Suprapubic skin (tissue), 4 donors: ENCODE data around the gene ERN1. TPM values are rescaled to one million over a fixed set of nuclear protein-coding genes. Genes with fewer than 3 reads are reported as not detected.
A peak's percentile ranks its signal among the peaks of the same experiment; 100 is the strongest.
"Not testable (repeated sequence)": the region's sequence is repeated elsewhere in the genome, so short reads cannot be mapped to it uniquely, and the experiment has no call there.

Source experiments
- DNase-seq, 2 donors: peaks; one replicate each; pipeline ENCODE4 v3.0.0-alpha.2; 2019; ENCODE audit warnings: low spot score in 2 of 2
- H3K27ac ChIP-seq: fragments of 200-600 bp; sonication (generic); one replicate; pipeline ENCODE4 v1.5.1; 2019
- H3K27me3 ChIP-seq: fragments of 200-600 bp; sonication (generic); one replicate; pipeline ENCODE4 v1.5.1; 2019
- H3K36me3 ChIP-seq: fragments of 200-600 bp; sonication (generic); one replicate; pipeline ENCODE4 v1.5.1; 2019
- H3K4me1 ChIP-seq: fragments of 200-600 bp; sonication (generic); one replicate; pipeline ENCODE4 v1.5.1; 2019
- H3K4me3 ChIP-seq: fragments of 200-600 bp; sonication (generic); one replicate; pipeline ENCODE4 v1.5.1; 2019; ENCODE audit warnings: mild to moderate bottlenecking
- H3K9me3 ChIP-seq: fragments of 200-600 bp; sonication (generic); one replicate; pipeline ENCODE4 v1.5.1; 2019
- EP300 ChIP-seq: sonication (generic); formaldehyde crosslinking; IDR thresholded peaks from one replicate; pipeline ENCODE4 v1.6.1; 2017; ENCODE audit warnings: antibody characterized with exemption
- POLR2A ChIP-seq, 2 donors: fragments of 450-650 bp; IDR thresholded peaks; one replicate each; pipeline ENCODE4 v1.6.1; 2017; ENCODE audit warnings: antibody characterized with exemption in 2 of 2, mild to moderate bottlenecking in 2 of 2, moderate library complexity in 2 of 2
- POLR2AphosphoS5 ChIP-seq, 3 donors: sonication (generic); formaldehyde crosslinking; IDR thresholded peaks; one replicate each; pipeline ENCODE4 v1.6.1; 2017; ENCODE audit warnings: antibody characterized with exemption in 3 of 3
- WGBS: methylation state at CpG from one replicate; pipeline ENCODE4 v1.1.5; 2018; 5-methylcytosine and 5-hydroxymethylcytosine counted together
- total RNA-seq, 4 donors: library from RNA; depleted of rRNA; stranded (reverse); fragments of >200 nt; gene quantifications; one replicate each; pipeline ENCODE4 v1.1.0, GENCODE V29; 2016
- TF ChIP-seq, protein P1 (sequence below), 2 donors: fragments of 200-600 bp in 1 of 2; fragments of 450-650 bp in 1 of 2; sonication (generic) in 1 of 2; IDR thresholded peaks; one replicate each; pipeline ENCODE4 v1.5.1; 2016 to 2019; ENCODE audit warnings: antibody characterized with exemption in 2 of 2, mild to moderate bottlenecking in 1 of 2, moderate library complexity in 1 of 2

Gene ERN1
- 10 to 100 TPM; 21.2 to 41.1 (median 35.1) TPM for total RNA-seq

DNA sequence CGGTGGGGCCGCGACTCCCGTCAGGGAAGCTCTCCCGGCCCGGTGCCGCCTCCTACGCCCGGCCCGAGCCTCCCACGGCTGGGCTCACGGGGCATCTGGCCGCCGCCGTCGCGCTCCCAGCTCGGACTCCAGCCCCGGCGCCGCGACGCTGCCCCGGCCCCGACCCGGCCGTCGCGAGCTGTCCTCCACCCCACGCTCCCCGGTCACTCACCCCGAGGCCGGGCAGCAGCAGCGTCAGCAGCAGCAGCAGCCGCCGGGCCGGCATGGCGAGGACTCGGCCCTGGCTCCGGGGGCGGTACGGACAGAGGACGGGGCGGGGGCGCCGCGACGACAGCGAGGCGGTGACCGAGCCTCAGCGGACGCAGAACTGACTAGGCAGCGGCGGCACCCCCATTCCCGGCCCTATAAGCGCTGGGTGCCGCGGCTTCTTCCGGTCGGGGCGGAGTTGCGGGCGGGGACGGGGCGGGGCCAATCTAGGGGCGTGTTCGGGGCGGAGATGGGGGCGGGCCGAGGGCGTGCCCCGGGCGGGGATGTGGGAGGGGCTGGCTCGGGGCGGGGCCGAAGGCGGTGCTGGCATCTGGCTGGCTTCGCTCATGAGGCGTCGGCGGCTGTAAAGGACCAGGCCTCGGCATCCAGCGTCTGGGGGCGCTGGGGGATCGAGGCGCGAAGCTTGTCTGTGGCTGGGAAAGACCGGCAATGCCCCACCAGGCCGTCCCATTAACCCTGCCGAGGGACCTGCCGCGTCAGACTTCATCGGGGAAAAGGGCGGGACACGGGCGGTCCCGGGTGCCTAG lies at the start of gene ERN1:
Gene ERN1, minus strand, starts transcription at position 380 of the 794 bp plus-strand sequence. Its CDS starts 115 bp downstream, at position 265.
- H3K4me1 ChIP-seq = peaks cover 53% of the 10 kb centered on the region
- TF ChIP-seq POLR2A (IDR thresholded peaks at IDR 0.05) = peak; percentile 90 to 94
- TF ChIP-seq, protein P1, sequence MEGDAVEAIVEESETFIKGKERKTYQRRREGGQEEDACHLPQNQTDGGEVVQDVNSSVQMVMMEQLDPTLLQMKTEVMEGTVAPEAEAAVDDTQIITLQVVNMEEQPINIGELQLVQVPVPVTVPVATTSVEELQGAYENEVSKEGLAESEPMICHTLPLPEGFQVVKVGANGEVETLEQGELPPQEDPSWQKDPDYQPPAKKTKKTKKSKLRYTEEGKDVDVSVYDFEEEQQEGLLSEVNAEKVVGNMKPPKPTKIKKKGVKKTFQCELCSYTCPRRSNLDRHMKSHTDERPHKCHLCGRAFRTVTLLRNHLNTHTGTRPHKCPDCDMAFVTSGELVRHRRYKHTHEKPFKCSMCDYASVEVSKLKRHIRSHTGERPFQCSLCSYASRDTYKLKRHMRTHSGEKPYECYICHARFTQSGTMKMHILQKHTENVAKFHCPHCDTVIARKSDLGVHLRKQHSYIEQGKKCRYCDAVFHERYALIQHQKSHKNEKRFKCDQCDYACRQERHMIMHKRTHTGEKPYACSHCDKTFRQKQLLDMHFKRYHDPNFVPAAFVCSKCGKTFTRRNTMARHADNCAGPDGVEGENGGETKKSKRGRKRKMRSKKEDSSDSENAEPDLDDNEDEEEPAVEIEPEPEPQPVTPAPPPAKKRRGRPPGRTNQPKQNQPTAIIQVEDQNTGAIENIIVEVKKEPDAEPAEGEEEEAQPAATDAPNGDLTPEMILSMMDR (IDR thresholded peaks at IDR 0.05) = no peak
- no peak for TF ChIP-seq EP300
- peak; percentile 48 to 92 (median 62) for TF ChIP-seq POLR2AphosphoS5 (IDR thresholded peaks at IDR 0.05)
- no peaks in the 10 kb centered on the region for H3K9me3 ChIP-seq
- peak within 1 kb of the TSS; percentile 88 for H3K4me3 ChIP-seq
- DNase-seq = peak; percentile 95 to 96
- H3K27ac ChIP-seq = peak within 1 kb of the TSS; percentile 96
- under 1% methylated on average over 39 of the region's 98 CpGs for WGBS
- H3K36me3 ChIP-seq = no peaks in the 10 kb centered on the region
- no peaks in the 10 kb centered on the region for H3K27me3 ChIP-seq

DNA sequence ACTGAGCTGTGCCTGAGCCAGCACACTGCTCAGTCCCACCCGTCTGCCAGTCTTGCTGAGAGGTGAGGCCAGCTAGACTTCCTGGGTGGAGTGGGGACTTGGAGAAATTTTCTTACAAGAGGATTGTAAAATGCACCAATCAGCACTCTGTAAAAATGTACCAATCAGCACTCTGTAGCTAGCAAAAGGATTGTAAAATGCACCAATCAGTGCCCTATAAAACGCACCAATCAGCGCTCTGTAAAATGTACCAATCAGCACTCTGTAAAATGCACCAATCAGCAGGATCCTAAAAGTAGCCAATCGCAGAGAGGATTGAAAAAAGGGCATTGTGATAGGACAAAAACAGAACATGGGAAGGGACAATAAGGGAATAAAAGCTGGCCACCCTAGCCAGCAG lies 49.1 kb upstream of the ERN1 start:
- H3K9me3 ChIP-seq, H3K4me3 ChIP-seq, H3K4me1 ChIP-seq, DNase-seq, H3K27me3 ChIP-seq, H3K27ac ChIP-seq: not testable (repeated sequence)
- 77% methylated on average over 4 of the region's 4 CpGs for WGBS
- peaks cover 13% of the 10 kb centered on the region for H3K36me3 ChIP-seq

DNA sequence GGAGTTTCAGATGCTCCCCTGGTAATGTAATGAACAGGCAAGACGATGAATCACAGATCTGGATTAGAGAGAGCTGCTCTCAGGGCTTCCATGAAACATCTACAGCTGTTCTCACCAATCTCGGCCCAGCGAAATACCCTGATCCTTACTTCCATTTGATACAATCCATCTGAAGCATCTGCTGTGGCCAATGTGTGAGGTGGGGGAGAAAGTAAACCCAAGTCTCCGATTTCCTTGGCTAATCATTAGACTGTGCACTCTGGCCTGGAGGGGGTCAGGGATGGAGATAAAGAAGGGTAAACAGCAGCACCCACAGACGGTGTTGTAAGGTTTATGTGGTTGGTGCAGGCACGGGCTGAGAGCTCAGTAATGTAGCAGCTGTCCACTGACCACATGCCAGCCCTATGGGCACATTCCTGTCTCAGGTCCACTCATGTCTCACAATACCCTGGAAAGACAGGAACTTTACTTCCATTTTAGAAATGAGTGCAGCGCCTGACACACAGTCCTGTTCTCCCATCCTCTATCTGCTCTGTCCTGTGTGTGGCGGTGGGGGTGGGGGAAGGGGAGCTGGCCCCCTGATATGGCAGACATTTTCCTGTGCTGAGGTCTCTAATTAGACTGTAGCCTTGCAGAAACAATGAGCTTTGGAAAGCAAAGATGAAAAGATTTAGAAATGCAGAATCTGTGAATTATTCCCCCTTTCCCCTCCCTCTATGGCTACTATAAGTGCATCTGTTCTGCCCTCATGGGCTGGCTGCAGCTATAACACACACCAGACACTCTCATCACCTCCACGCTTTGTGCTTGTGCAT lies 48.3 kb upstream of the ERN1 start:
- DNase-seq = no peak
- TF ChIP-seq, protein P1 (IDR thresholded peaks at IDR 0.05) = no peak
- no peak for TF ChIP-seq EP300
- no peak for TF ChIP-seq POLR2A (IDR thresholded peaks at IDR 0.05)
- TF ChIP-seq POLR2AphosphoS5 (IDR thresholded peaks at IDR 0.05) = no peak
- H3K9me3 ChIP-seq = no peaks in the 10 kb centered on the region
- no peak overlapping the region for H3K27ac ChIP-seq
- peaks cover 13% of the 10 kb centered on the region for H3K36me3 ChIP-seq
- peaks cover 3% of the 10 kb centered on the region for H3K4me1 ChIP-seq
- 82% methylated on average over 9 of the region's 9 CpGs for WGBS
- H3K27me3 ChIP-seq = no peaks in the 10 kb centered on the region
- no peak overlapping the region for H3K4me3 ChIP-seq

GRCh38 chr17:64177311-64178010 lies 47.5 kb upstream of the ERN1 start:
- WGBS = 87% methylated on average over 7 of the region's 7 CpGs
- Histone ChIP-seq H3K9me3 (no peaks in the 10 kb centered on the region), H3K4me1 (peaks cover 3% of the 10 kb centered on the region), H3K36me3 (peaks cover 13% of the 10 kb centered on the region), H3K27ac (no peak overlapping the region), H3K27me3 (no peaks in the 10 kb centered on the region), H3K4me3 (no peak overlapping the region)
- DNase-seq = no peak
- TF ChIP-seq POLR2AphosphoS5 (IDR thresholded peaks at IDR 0.05) (no peak), POLR2A (IDR thresholded peaks at IDR 0.05) (no peak), EP300 (no peak)
- TF ChIP-seq, protein P1 (IDR thresholded peaks at IDR 0.05) = no peak

- TF ChIP-seq POLR2AphosphoS5 (IDR thresholded peaks at IDR 0.05) (no peak), POLR2A (IDR thresholded peaks at IDR 0.05) (no peak), EP300 (no peak)
- TF ChIP-seq, protein P1 (IDR thresholded peaks at IDR 0.05) = no peak
- no peak for DNase-seq
- Histone ChIP-seq H3K36me3 (peaks cover 13% of the 10 kb centered on the region), H3K27me3 (no peaks in the 10 kb centered on the region), H3K27ac (no peak overlapping the region), H3K4me3 (no peak overlapping the region), H3K9me3 (no peaks in the 10 kb centered on the region), H3K4me1 (peaks cover 3% of the 10 kb centered on the region)
These were observed 46.6 kb upstream of the ERN1 start for GRCh38 chr17:64176556-64176955.
